ENCODE results near the gene ANAPC16.

The ANAPC16 gene

DNA sequence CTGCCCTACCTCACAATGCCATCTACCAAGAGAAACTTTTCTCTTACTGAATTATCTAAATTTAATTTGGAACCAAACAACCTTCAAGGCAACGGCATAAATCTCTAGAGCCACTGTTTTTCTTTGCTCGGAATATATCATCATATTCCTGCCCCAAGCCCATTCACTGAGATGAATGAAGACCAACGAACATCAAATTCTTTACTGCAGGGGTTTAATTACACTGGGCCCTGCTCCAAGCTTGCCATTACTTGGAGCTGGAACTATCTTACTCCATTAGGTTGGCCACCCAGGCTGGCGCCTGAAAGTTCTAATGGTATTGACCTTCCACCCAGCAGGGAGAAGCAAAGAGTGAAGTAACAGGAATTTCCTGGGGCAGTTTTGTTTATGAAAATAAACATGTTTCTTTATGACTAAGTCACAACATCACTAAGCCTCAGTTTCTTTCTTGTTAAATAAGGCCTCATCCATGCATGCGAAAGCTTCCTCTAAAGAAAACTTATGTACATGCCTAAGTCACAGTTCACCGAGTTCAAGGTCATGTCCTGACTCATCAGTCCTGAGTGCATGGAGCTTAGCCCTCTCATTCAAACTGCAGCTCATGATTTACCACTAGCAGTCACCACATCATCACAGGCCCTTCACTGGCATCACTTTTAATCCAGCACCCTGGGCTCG is 42.1 kb upstream of the ANAPC16 start:
- H3K4me3 ChIP-seq (ENCODE audit: low read depth, low read length): no peak overlapping the region
- TF ChIP-seq, protein P1, sequence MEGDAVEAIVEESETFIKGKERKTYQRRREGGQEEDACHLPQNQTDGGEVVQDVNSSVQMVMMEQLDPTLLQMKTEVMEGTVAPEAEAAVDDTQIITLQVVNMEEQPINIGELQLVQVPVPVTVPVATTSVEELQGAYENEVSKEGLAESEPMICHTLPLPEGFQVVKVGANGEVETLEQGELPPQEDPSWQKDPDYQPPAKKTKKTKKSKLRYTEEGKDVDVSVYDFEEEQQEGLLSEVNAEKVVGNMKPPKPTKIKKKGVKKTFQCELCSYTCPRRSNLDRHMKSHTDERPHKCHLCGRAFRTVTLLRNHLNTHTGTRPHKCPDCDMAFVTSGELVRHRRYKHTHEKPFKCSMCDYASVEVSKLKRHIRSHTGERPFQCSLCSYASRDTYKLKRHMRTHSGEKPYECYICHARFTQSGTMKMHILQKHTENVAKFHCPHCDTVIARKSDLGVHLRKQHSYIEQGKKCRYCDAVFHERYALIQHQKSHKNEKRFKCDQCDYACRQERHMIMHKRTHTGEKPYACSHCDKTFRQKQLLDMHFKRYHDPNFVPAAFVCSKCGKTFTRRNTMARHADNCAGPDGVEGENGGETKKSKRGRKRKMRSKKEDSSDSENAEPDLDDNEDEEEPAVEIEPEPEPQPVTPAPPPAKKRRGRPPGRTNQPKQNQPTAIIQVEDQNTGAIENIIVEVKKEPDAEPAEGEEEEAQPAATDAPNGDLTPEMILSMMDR (IDR thresholded peaks at IDR 0.05; ENCODE audit: low read depth, low read length): no peak

DNA sequence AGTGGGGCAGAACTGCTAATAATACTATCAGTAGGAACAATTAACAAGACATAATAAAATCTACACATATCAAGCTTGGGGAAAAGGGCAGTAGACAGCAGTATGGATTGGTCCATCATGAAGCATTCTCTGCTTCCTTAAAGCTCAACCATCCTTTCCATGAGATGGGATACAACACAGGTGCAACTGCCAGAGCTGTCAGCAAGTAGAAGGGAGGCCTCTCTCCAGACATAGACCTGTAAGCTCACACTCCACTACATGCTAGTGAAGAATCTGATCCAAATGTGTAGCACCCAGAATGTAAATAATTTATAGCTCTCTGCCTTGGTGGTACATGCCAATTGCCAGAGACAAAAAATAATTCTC is 41.5 kb upstream of the ANAPC16 start:
- no peak overlapping the region for H3K4me3 ChIP-seq (ENCODE audit: low read depth, low read length)
- TF ChIP-seq, protein P1 (IDR thresholded peaks at IDR 0.05; ENCODE audit: low read depth, low read length): no peak

DNA sequence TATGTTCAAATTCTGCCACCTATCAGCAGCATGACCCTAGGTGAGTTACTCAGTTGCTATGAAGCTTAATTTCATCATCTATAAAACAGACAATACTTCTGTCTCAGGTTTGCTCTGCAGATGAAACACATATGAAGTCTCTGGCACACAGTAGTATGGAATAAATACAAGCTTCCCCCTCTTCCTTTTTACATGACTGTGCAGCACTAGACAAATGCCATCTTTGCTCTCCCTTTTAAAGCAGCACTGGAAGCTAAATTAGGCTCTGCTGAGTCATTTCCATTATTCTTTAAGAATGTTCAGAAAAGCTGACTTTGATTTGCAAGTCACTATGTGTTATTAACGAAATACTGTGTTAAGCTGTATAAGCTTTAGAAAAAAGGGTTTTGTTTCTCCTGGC is 40.7 kb upstream of the ANAPC16 start:
- no peak overlapping the region for H3K4me3 ChIP-seq (ENCODE audit: low read depth, low read length)

DNA sequence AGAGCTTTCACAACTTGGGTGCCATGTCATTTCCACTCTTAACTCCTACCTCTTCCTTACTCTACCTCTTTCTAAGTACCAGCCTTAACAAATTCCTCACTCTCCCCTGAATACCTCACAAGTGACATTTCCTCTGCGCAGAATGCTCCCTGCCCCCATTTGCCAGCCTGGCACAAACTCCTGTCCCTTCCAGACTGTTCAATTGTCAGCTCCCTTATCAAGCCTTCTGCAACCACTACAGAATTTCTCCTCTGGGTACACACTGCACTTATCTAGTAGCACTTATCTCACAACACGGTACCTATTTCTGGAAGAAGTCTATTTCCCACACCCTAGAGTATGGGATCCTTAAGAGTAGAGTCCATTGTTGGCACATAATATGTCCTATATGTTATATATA is 39.1 kb upstream of the ANAPC16 start:
- H3K4me3 ChIP-seq (ENCODE audit: low read depth, low read length): no peak overlapping the region
- TF ChIP-seq, protein P1 (IDR thresholded peaks at IDR 0.05; ENCODE audit: low read depth, low read length): no peak

More for the DNA sequence above, 40.7 kb upstream of the ANAPC16 start:
- TF ChIP-seq, protein P1 (IDR thresholded peaks at IDR 0.05; ENCODE audit: low read depth, low read length): no peak

DNA sequence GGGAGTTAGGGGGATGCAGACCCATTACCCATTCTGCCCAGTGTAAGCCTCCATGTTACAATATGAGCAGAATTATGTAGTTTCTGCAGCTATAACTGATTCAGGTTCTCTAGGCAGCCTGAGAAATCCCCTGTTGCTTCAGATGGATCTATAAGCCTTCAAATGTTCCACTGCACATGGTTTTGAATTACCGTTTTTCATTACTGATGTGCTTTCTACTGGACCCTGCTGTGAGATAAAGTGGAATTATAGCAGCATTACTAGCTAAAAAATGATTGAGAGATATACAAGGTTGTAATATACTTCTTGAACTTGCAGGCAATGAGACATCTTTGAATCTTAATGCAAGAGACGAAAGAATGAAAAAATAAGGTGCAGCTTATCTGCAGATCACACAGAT is 38.4 kb upstream of the ANAPC16 start:
- TF ChIP-seq, protein P1 (IDR thresholded peaks at IDR 0.05; ENCODE audit: low read depth, low read length): no peak
- no peak overlapping the region for H3K4me3 ChIP-seq (ENCODE audit: low read depth, low read length)

DNA sequence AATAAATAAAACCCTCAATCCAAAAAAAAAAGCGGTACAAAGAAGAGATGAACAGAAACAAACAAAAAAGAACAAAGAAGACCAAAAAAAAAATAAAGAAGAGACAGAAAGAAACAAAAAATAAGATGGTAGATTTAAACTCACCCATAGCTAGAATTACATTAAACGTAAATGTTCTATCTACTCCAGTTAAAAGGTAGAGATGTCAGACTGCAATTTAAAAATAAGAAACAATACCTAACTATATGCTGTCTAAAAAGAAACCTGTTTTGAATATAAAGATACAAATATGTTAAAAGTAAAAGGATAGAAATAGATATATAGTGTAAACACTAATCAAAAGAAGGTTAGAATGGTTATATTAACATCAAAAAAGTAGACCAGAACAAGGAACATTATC is 31.7 kb upstream of the ANAPC16 start:
- TF ChIP-seq, protein P1 (IDR thresholded peaks at IDR 0.05; ENCODE audit: low read depth, low read length): no peak
- no peak overlapping the region for H3K4me3 ChIP-seq (ENCODE audit: low read depth, low read length)

DNA sequence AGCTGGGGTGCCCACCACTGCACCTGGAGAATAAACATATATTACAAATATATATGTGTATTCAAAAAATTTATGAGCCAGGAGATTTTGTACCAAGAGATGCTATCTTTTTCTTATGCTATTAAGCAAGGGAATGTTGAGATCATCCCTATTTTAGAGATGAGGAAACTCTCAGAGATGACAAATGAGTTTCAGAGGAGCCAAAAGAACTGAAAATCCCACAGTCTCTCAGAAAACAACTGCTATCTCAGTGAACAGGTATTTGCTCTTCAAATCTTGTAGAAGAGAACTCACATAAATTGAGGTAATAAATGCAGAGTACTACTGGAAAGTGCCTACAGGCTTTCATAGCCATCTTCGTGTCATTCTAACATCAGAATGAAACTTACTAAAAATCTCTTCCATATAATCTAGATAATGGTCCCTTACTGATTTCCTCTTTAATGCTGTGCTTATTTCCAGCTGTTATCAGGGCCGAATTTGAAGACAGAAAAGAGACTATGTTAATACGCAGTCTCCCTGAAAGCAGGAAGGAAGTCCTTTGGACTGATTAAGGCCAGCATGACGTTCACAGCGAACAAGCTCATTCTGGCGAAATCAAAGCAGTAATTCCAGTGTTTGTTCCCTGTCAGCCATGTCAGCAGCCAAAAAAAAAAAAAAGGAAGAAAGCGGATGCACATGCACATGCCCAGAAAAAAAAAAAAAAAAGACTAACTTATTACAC is 29.4 kb upstream of the ANAPC16 start:
- TF ChIP-seq, protein P1 (IDR thresholded peaks at IDR 0.05; ENCODE audit: low read depth, low read length): no peak
- no peak overlapping the region for H3K4me3 ChIP-seq (ENCODE audit: low read depth, low read length)
